Mesenchymal stem cell (in vitro differentiated cells and primary cell): Measurements from ENCODE around the gene COQ10A.

Experiments
- DNase-seq: peaks from one replicate; pipeline ENCODE4 v3.0.0-alpha.2; 2013
- H2AFZ ChIP-seq: one replicate; pipeline ENCODE4 v1.6.1; 2013; ENCODE audit warnings: low read depth, mild to moderate bottlenecking, control low read depth, inconsistent platforms, low read length, moderate library complexity
- H2AK5ac ChIP-seq: 2 replicates; pipeline ENCODE4 v1.6.1; 2013; ENCODE audit warnings: low read length, moderate library complexity, mild to moderate bottlenecking, inconsistent platforms; ENCODE audit not compliant: severe bottlenecking
- H2BK120ac ChIP-seq: one replicate; pipeline ENCODE4 v1.6.1; 2013; ENCODE audit warnings: low read depth, mild to moderate bottlenecking, inconsistent platforms, low read length, moderate library complexity
- H2BK12ac ChIP-seq, 2 experiments: one replicate each; pipeline ENCODE4 v1.6.1; 2013; ENCODE audit warnings: inconsistent platforms in 2 of 2, low read length in 2 of 2, mild to moderate bottlenecking in 2 of 2, moderate library complexity in 2 of 2, control low read depth in 1 of 2
- H2BK15ac ChIP-seq: one replicate; pipeline ENCODE4 v1.6.1; 2013; ENCODE audit warnings: mild to moderate bottlenecking, low read depth, inconsistent platforms; ENCODE audit not compliant: poor library complexity, severe bottlenecking
- H2BK5ac ChIP-seq: 2 replicates; pipeline ENCODE4 v1.6.1; 2013; ENCODE audit warnings: low read depth, mild to moderate bottlenecking, low read length, control low read depth, inconsistent platforms; ENCODE audit not compliant: poor library complexity, severe bottlenecking
- H3K14ac ChIP-seq, 2 experiments: one replicate each; pipeline ENCODE4 v1.6.1; 2013; ENCODE audit warnings: inconsistent platforms in 2 of 2, low read length in 2 of 2, control low read depth in 1 of 2, mild to moderate bottlenecking in 1 of 2, moderate library complexity in 1 of 2
- H3K18ac ChIP-seq, 2 experiments: one replicate each; pipeline ENCODE4 v1.6.1; 2013; ENCODE audit warnings: inconsistent platforms in 2 of 2, low read length in 2 of 2, control low read depth in 1 of 2, low read depth in 1 of 2, mild to moderate bottlenecking in 1 of 2
- H3K23ac ChIP-seq, 2 experiments: one replicate each; pipeline ENCODE4 v1.6.1; 2013; ENCODE audit warnings: inconsistent platforms in 2 of 2, low read length in 2 of 2, mild to moderate bottlenecking in 2 of 2, moderate library complexity in 2 of 2, control low read depth in 1 of 2
- H3K27ac ChIP-seq: 2 replicates; pipeline ENCODE4 v1.5.1; 2013; ENCODE audit warnings: mild to moderate bottlenecking, moderate library complexity, low read length, control low read depth, inconsistent platforms; ENCODE audit not compliant: poor library complexity, severe bottlenecking
- H3K27me3 ChIP-seq, 2 experiments: 2 replicates each; pipeline versions ENCODE4 v1.6.1 to v1.7.0; 2013; ENCODE audit warnings: low read length in 2 of 2, mild to moderate bottlenecking in 2 of 2, moderate library complexity in 2 of 2, control low read depth in 1 of 2, inconsistent platforms in 1 of 2; ENCODE audit not compliant: control insufficient read depth in 1 of 2, insufficient read depth in 1 of 2
- H3K36me3 ChIP-seq, 2 experiments: 2 replicates each; pipeline versions ENCODE4 v1.6.1 to v1.7.0; 2013; ENCODE audit warnings: low read length in 2 of 2, control low read depth in 1 of 2, inconsistent platforms in 1 of 2, low read depth in 1 of 2, mild to moderate bottlenecking in 1 of 2; ENCODE audit not compliant: insufficient read depth in 2 of 2, control insufficient read depth in 1 of 2
- H3K4ac ChIP-seq, 2 experiments: one replicate each; pipeline ENCODE4 v1.6.1; 2013; ENCODE audit warnings: inconsistent platforms in 2 of 2, low read length in 2 of 2, mild to moderate bottlenecking in 2 of 2, moderate library complexity in 2 of 2, control low read depth in 1 of 2, low read depth in 1 of 2
- H3K4me1 ChIP-seq: 2 replicates; pipeline ENCODE4 v1.6.1; 2013; ENCODE audit warnings: low read depth, low read length, control low read depth; ENCODE audit not compliant: control insufficient read depth, insufficient read depth
- H3K4me2 ChIP-seq: 2 replicates; pipeline ENCODE4 v1.6.1; 2013; ENCODE audit warnings: low read length, mild to moderate bottlenecking, inconsistent platforms; ENCODE audit not compliant: poor library complexity, severe bottlenecking
- H3K4me3 ChIP-seq, 2 experiments: 2 replicates each; pipeline versions ENCODE4 v1.5.1 to v1.7.0; 2013; ENCODE audit warnings: low read length in 2 of 2, mild to moderate bottlenecking in 2 of 2, control low read depth in 1 of 2, low read depth in 1 of 2; ENCODE audit not compliant: insufficient read depth in 1 of 2
- H3K79me1 ChIP-seq: replicated peaks from 2 replicates; pipeline ENCODE4 v1.6.1; 2013; ENCODE audit warnings: mild to moderate bottlenecking, control low read depth, low read length, inconsistent platforms; ENCODE audit not compliant: poor library complexity, severe bottlenecking
- H3K9ac ChIP-seq: 2 replicates; pipeline ENCODE4 v1.7.0; 2013; ENCODE audit warnings: mild to moderate bottlenecking, low read length, moderate library complexity
- H3K9me3 ChIP-seq: 2 replicates; pipeline ENCODE4 v1.7.0; 2013; ENCODE audit warnings: mild to moderate bottlenecking, low read length; ENCODE audit not compliant: control insufficient read depth
- H4K8ac ChIP-seq: one replicate; pipeline ENCODE4 v1.6.1; 2013; ENCODE audit warnings: inconsistent platforms, mild to moderate bottlenecking, low read length, moderate library complexity
- H4K91ac ChIP-seq: one replicate; pipeline ENCODE4 v1.6.1; 2013; ENCODE audit warnings: mild to moderate bottlenecking, low read length, inconsistent platforms
- WGBS: methylation state at CpG from one replicate; pipeline ENCODE4 v1.1.7; 2013; ENCODE audit warnings: mixed read lengths; 5-methylcytosine and 5-hydroxymethylcytosine counted together

Gene COQ10A

DNA sequence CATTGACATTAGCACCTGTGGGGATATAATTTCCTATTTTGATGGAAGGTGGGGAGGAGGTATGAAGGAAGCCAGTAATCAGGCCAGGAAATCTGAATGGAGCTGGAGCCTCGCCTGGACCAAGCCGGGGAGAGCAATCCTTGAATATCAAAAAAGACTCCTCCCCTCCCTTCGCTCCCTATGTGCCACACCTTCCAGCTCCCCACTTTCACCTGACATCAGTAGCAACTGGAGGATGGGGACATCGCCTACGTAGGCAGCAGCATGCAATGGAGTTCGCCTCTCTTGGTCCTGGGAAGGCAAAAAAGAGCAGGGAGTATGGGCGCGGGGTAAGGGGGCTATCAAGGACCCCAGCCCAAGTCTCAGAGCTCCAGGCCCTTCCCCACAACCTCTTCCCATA, 9.7 kb upstream of the COQ10A start:
- H3K4me1 ChIP-seq, result peaks cover 17% of the 10 kb centered on the region
- H2BK120ac ChIP-seq, result no peak overlapping the region
- peaks cover 27% of the 10 kb centered on the region for H3K79me1 ChIP-seq
- peak overlapping the region; percentile 92 for H3K9ac ChIP-seq
- no peak overlapping the region for H3K23ac ChIP-seq
- H2BK15ac ChIP-seq, result no peak overlapping the region
- peak overlapping the region; percentile 70 to 97 for H3K4me3 ChIP-seq
- H3K9me3 ChIP-seq, result no peaks in the 10 kb centered on the region
- WGBS, result 36% methylated on average over 3 of the region's 8 CpGs
- no peak overlapping the region for H4K8ac ChIP-seq
- H2BK12ac ChIP-seq, result no peak overlapping the region
- peaks cover 38 to 48% of the 10 kb centered on the region in 2 experiments for H3K36me3 ChIP-seq
- H3K4me2 ChIP-seq, result peak overlapping the region; percentile 62
- H3K18ac ChIP-seq, result peak overlapping the region in 1 of 2 experiments; percentile 49
- peak overlapping the region; percentile 1 for H2BK5ac ChIP-seq
- H3K27ac ChIP-seq, result peak overlapping the region; percentile 78
- no peak for DNase-seq
- H2AFZ ChIP-seq, result no peak overlapping the region
- no peak overlapping the region for H4K91ac ChIP-seq
- H3K14ac ChIP-seq, result peak overlapping the region in 1 of 2 experiments; percentile 23
- H3K4ac ChIP-seq, result peak overlapping the region in 1 of 2 experiments; percentile 14
- H3K27me3 ChIP-seq, result no peaks in the 10 kb centered on the region
- H2AK5ac ChIP-seq, result no peak overlapping the region

DNA sequence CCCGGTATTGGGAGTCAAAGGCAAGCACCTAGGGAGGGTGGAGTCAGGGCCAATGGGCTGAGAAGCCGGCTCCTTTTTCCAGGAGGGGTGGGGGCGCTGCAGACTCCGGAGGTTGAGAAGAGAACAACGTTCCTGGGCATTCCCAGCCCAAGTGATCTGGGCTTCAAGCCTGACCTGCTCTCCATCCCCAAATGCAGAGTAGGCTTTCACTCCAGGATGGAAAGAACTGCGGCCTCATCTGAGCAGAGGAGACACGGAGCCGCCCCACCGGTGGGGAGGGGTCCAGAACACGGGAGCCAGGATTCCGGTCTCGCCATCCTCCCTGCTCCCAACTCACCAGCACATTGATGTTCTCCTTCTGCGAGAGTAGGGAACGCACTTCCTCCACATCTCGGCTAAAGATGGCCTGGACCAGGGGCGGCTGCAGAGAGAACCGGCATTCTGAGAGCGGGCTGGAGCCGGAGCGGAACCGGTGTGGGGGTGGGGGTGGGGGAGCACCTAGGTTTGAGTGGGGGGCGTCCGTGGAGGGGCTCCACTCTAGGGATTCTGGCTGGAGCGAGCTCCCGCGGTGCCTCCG, 9.2 kb upstream of the COQ10A start:
- H3K23ac ChIP-seq, result peak overlapping the region in 1 of 2 experiments; percentile 57
- H3K9ac ChIP-seq, result peak overlapping the region; percentile 92
- H3K9me3 ChIP-seq, result no peaks in the 10 kb centered on the region
- DNase-seq, result peak; percentile 60
- H3K27ac ChIP-seq, result peak overlapping the region; percentile 78
- peak overlapping the region in 1 of 2 experiments; percentile 42 for H3K4ac ChIP-seq
- no peaks in the 10 kb centered on the region for H3K27me3 ChIP-seq
- peak overlapping the region; percentile 21 for H4K8ac ChIP-seq
- H2BK120ac ChIP-seq, result no peak overlapping the region
- no peak overlapping the region for H2BK5ac ChIP-seq
- peak overlapping the region in 1 of 2 experiments; percentile 95 for H3K14ac ChIP-seq
- H2AK5ac ChIP-seq, result no peak overlapping the region
- peak overlapping the region; percentile 20 for H2AFZ ChIP-seq
- H2BK15ac ChIP-seq, result peak overlapping the region; percentile 60
- peak overlapping the region; percentile 70 to 97 for H3K4me3 ChIP-seq
- H3K36me3 ChIP-seq, result peaks cover 33 to 43% of the 10 kb centered on the region in 2 experiments
- H3K18ac ChIP-seq, result peak overlapping the region; percentile 78 to 97
- H3K79me1 ChIP-seq, result peaks cover 23% of the 10 kb centered on the region
- peak overlapping the region; percentile 14 for H4K91ac ChIP-seq
- H3K4me2 ChIP-seq, result peak overlapping the region; percentile 62
- peaks cover 18% of the 10 kb centered on the region for H3K4me1 ChIP-seq
- peak overlapping the region in 1 of 2 experiments; percentile 52 for H2BK12ac ChIP-seq
- 2% methylated on average over 26 of the region's 27 CpGs for WGBS

DNA sequence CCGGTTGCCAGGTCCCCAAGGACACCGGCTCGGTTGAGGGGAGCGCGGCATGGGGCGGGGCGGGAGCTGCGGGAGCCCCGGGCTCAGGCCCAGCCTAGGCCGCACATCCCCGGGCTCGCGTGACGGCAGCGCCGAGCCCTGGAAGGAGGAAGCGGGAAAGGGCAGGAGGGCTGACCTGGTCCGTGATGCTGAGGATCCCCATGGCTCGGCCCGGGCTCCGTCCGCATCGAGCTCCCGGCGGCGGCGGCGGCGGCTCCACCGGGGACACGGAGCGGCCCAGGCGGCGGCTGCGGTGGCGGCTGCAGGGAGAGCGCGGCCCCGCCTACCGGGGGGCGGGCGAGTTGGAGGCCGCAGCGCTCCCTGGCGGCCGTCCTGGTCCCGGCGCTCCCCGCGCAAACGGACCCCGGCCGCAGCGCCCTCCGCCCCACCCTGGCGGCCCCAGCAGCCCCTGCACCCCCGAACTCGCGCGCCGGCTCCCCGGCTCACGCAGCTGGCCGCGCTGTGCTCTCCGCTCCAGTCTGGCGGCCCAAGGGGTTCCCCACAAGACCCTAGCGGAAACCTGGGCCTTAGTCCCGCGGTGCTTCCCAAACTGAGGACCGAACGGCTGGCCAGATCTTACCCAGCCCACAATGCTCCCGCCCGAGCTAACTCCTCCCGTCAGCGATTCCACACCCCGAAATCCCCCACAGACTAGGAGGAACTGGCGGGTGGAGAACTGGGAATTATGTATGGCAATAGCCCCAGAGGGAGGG, 8.5 kb upstream of the COQ10A start, which contains the start of gene ANKRD52:
Gene ANKRD52, minus strand, starts transcription at position 317 of the 752 bp plus-strand sequence. Its CDS starts 115 bp downstream, at position 202.
- Histone ChIP-seq H3K79me1 (peaks cover 16% of the 10 kb centered on the region), H2BK120ac (peak within 1 kb of the TSS; percentile 90), H3K4me1 (peaks cover 18% of the 10 kb centered on the region), H3K4me2 (peak within 1 kb of the TSS; percentile 64), H3K18ac (peak within 1 kb of the TSS; percentile 96 to 97), H2AFZ (peak within 1 kb of the TSS; percentile 78), H2BK5ac (peak within 1 kb of the TSS; percentile 83), H3K27me3 (no peaks in the 10 kb centered on the region), H3K36me3 (peaks cover 27 to 36% of the 10 kb centered on the region in 2 experiments), H2BK12ac (peak within 1 kb of the TSS in 1 of 2 experiments; percentile 68), H3K14ac (peak within 1 kb of the TSS in 1 of 2 experiments; percentile 95), H3K9me3 (no peaks in the 10 kb centered on the region), H2AK5ac (peak within 1 kb of the TSS; percentile 26), H4K91ac (peak within 1 kb of the TSS; percentile 63), H2BK15ac (peak within 1 kb of the TSS; percentile 83), H4K8ac (peak within 1 kb of the TSS; percentile 92), H3K4ac (peak within 1 kb of the TSS; percentile 68 to 89), H3K27ac (peak within 1 kb of the TSS; percentile 78), H3K23ac (peak within 1 kb of the TSS in 1 of 2 experiments; percentile 57), H3K4me3 (peak within 1 kb of the TSS; percentile 70 to 97), H3K9ac (peak within 1 kb of the TSS; percentile 92)
- WGBS, result 0% methylated on average over 38 of the region's 78 CpGs
- DNase-seq, result peak; percentile 77

DNA sequence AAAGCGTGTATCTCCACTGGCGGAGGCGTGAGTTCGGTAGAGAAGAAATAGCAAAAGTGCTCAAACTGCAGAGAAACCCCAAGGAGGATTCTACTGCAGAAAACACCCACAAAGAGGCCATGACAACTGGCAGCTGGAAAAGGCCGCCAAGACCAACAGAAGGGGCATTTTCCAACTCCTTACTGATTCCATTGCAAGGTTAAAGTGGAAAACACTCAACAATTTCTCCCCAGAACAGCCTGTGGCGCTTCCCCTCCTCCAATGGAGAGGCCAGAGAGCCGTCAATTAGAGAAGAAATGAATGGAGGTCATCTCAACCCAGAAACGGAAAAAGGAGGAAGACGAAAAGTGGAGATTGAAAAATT, 7.9 kb upstream of the COQ10A start:
- peaks cover 18% of the 10 kb centered on the region for H3K4me1 ChIP-seq
- H2BK12ac ChIP-seq, result peak overlapping the region in 1 of 2 experiments; percentile 68
- H3K23ac ChIP-seq, result no peak overlapping the region
- peak overlapping the region in 1 of 2 experiments; percentile 97 for H3K4me3 ChIP-seq
- no peak overlapping the region for H2BK15ac ChIP-seq
- H3K9ac ChIP-seq, result peak overlapping the region; percentile 92
- peak overlapping the region; percentile 71 for H3K27ac ChIP-seq
- no peaks in the 10 kb centered on the region for H3K9me3 ChIP-seq
- H2BK120ac ChIP-seq, result no peak overlapping the region
- no peak overlapping the region for H2BK5ac ChIP-seq
- peaks cover 12% of the 10 kb centered on the region for H3K79me1 ChIP-seq
- H4K91ac ChIP-seq, result no peak overlapping the region
- peak overlapping the region; percentile 64 for H3K4me2 ChIP-seq
- H3K27me3 ChIP-seq, result no peaks in the 10 kb centered on the region
- no peak overlapping the region for H3K14ac ChIP-seq
- H3K4ac ChIP-seq, result peak overlapping the region in 1 of 2 experiments; percentile 62
- peak overlapping the region; percentile 10 for H4K8ac ChIP-seq
- H3K36me3 ChIP-seq, result peaks cover 21 to 30% of the 10 kb centered on the region in 2 experiments
- peak overlapping the region; percentile 14 to 96 for H3K18ac ChIP-seq
- peak overlapping the region; percentile 26 for H2AK5ac ChIP-seq
- no peak for DNase-seq
- 30% methylated on average over 7 of the region's 9 CpGs for WGBS
- H2AFZ ChIP-seq, result peak overlapping the region; percentile 55
